ENCODE measurements around the gene MERTK. TPM values are rescaled to one million over a fixed set of nuclear protein-coding genes. Genes with fewer than 3 reads are reported as not detected.
"Not testable (repeated sequence)": the region's sequence is repeated elsewhere in the genome, so short reads cannot be mapped to it uniquely, and the experiment has no call there.

MERTK gene
- total RNA-seq, 2 donors from 2014 or later = 22.2 to 43.6 TPM

- 92% methylated on average over 7 of the region's 7 CpGs for WGBS
- Histone ChIP-seq H3K9me3 (no peaks in the 10 kb centered on the region), H3K27me3 (replicated peaks; ENCODE audit: insufficient read depth) (no peaks in the 10 kb centered on the region), H3K4me3 (no peak overlapping the region), H3K36me3 (no peaks in the 10 kb centered on the region), H3K27ac (no peak overlapping the region), H3K4me1 (replicated peaks) (no peaks in the 10 kb centered on the region)
- DNase-seq (ENCODE audit: low spot score) = no peak
- no peak for TF ChIP-seq POLR2A (IDR thresholded peaks at IDR 0.05)
- no peak for TF ChIP-seq POLR2AphosphoS5 (IDR thresholded peaks at IDR 0.05)
- TF ChIP-seq CTCF (IDR thresholded peaks at IDR 0.05) = no peak
- intact Hi-C loops (cut with DNase I) = no loop called here
These were observed 63.3 kb downstream of the MERTK start for GRCh38 chr2:111961663-111962062.

GRCh38 chr2:111963086-111963485 is 64.7 kb downstream of the MERTK start:
- H3K4me3 ChIP-seq; H3K36me3 ChIP-seq; H3K27me3 ChIP-seq (replicated peaks; ENCODE audit: insufficient read depth); H3K9me3 ChIP-seq; H3K4me1 ChIP-seq (replicated peaks); intact Hi-C loops (cut with DNase I); DNase-seq (ENCODE audit: low spot score); H3K27ac ChIP-seq: not testable (repeated sequence)
- WGBS = 42% methylated on average over 9 of the region's 9 CpGs

GRCh38 chr2:111963508-111963907 is 65.1 kb downstream of the MERTK start:
- DNase-seq (ENCODE audit: low spot score); H3K36me3 ChIP-seq; H3K4me1 ChIP-seq (replicated peaks); H3K27ac ChIP-seq; intact Hi-C loops (cut with DNase I); H3K27me3 ChIP-seq (replicated peaks; ENCODE audit: insufficient read depth); H3K9me3 ChIP-seq; H3K4me3 ChIP-seq: not testable (repeated sequence)
- WGBS = 52% methylated on average over 4 of the region's 4 CpGs

GRCh38 chr2:111965062-111965461 is 66.7 kb downstream of the MERTK start:
- intact Hi-C loops (cut with DNase I) = no loop called here
- Histone ChIP-seq H3K27me3 (replicated peaks; ENCODE audit: insufficient read depth) (no peaks in the 10 kb centered on the region), H3K9me3 (no peaks in the 10 kb centered on the region), H3K27ac (no peak overlapping the region), H3K36me3 (no peaks in the 10 kb centered on the region), H3K4me3 (no peak overlapping the region), H3K4me1 (replicated peaks) (no peaks in the 10 kb centered on the region)
- DNase-seq (ENCODE audit: low spot score) = no peak
- 93% methylated on average over 3 of the region's 3 CpGs for WGBS
- TF ChIP-seq POLR2A (IDR thresholded peaks at IDR 0.05) (no peak), POLR2AphosphoS5 (IDR thresholded peaks at IDR 0.05) (no peak)

- DNase-seq (ENCODE audit: low spot score) = no peak
- intact Hi-C loops (cut with DNase I) = no loop called here
- H3K4me3 ChIP-seq = no peak overlapping the region
These were observed 67.8 kb downstream of the MERTK start for GRCh38 chr2:111966241-111966640.

GRCh38 chr2:111967018-111967417 is 68.6 kb downstream of the MERTK start:
- Histone ChIP-seq H3K27me3 (replicated peaks; ENCODE audit: insufficient read depth) (no peaks in the 10 kb centered on the region), H3K4me3 (no peak overlapping the region), H3K4me1 (replicated peaks) (no peaks in the 10 kb centered on the region), H3K36me3 (no peaks in the 10 kb centered on the region), H3K9me3 (no peaks in the 10 kb centered on the region), H3K27ac (no peak overlapping the region)
- DNase-seq (ENCODE audit: low spot score) = no peak
- WGBS = 76% methylated on average over 1 of the region's 1 CpG
- intact Hi-C loops (cut with DNase I) = no loop called here
- TF ChIP-seq POLR2AphosphoS5 (IDR thresholded peaks at IDR 0.05) (no peak), CTCF (IDR thresholded peaks at IDR 0.05) (no peak), POLR2A (IDR thresholded peaks at IDR 0.05) (no peak)

More at GRCh38 chr2:111966241-111966640, 67.8 kb downstream of the MERTK start:
- Histone ChIP-seq H3K4me1 (replicated peaks) (no peaks in the 10 kb centered on the region), H3K36me3 (no peaks in the 10 kb centered on the region), H3K27me3 (replicated peaks; ENCODE audit: insufficient read depth) (no peaks in the 10 kb centered on the region), H3K9me3 (no peaks in the 10 kb centered on the region), H3K27ac (no peak overlapping the region)
- WGBS = 78% methylated on average over 1 of the region's 1 CpG
- TF ChIP-seq POLR2AphosphoS5 (IDR thresholded peaks at IDR 0.05) (no peak), CTCF (IDR thresholded peaks at IDR 0.05) (no peak), POLR2A (IDR thresholded peaks at IDR 0.05) (no peak)
